Hematopoietic multipotent progenitor cell treated with erythropoietin and hydrocortisone succinate and interleukin-3 and kit ligand, for 15 days (in vitro differentiated cells): ENCODE measurements around the gene ADGRA3.
"Not testable (repeated sequence)": the region's sequence is repeated elsewhere in the genome, so short reads cannot be mapped to it uniquely, and the experiment has no call there.

ENCODE experiments used
- DNase-seq: peaks from one replicate; pipeline ENCODE4 v3.0.0-alpha.2; 2015; ENCODE audit warnings: low spot score

The ADGRA3 gene

GRCh38 chr4:22477813-22478182 is 38.1 kb downstream of the ADGRA3 start:
- no peak for DNase-seq

- DNase-seq: no peak
Observed at GRCh38 chr4:22477136-22477812, 38.6 kb downstream of the ADGRA3 start.

- no peak for DNase-seq
Observed at GRCh38 chr4:22476011-22476410, 39.9 kb downstream of the ADGRA3 start.

GRCh38 chr4:22475311-22475646 is 40.6 kb downstream of the ADGRA3 start:
- DNase-seq: not testable (repeated sequence)

GRCh38 chr4:22474636-22475310 is 41.1 kb downstream of the ADGRA3 start:
- DNase-seq: no peak

- no peak for DNase-seq
Observed at GRCh38 chr4:22473268-22473667, 42.6 kb downstream of the ADGRA3 start.

- no peak for DNase-seq
Observed at GRCh38 chr4:22471999-22472461, 43.8 kb downstream of the ADGRA3 start.

GRCh38 chr4:22471419-22471818 is 44.4 kb downstream of the ADGRA3 start:
- no peak for DNase-seq

- no peak for DNase-seq
Observed at GRCh38 chr4:22466581-22466980, 49.3 kb downstream of the ADGRA3 start.

- DNase-seq: no peak
Observed at GRCh38 chr4:22465996-22466395, 49.9 kb downstream of the ADGRA3 start.

GRCh38 chr4:22465349-22465748 is 50.5 kb downstream of the ADGRA3 start:
- no peak for DNase-seq

- no peak for DNase-seq
Observed at GRCh38 chr4:22463179-22463578, 52.7 kb downstream of the ADGRA3 start.

GRCh38 chr4:22462688-22463087 is 53.2 kb downstream of the ADGRA3 start:
- DNase-seq: no peak

- DNase-seq: no peak
Observed at GRCh38 chr4:22460266-22460665, 55.6 kb downstream of the ADGRA3 start.

- no peak for DNase-seq
Observed at GRCh38 chr4:22458098-22458497, 57.8 kb downstream of the ADGRA3 start.

GRCh38 chr4:22457348-22457747 is 58.5 kb downstream of the ADGRA3 start:
- DNase-seq: no peak

- no peak for DNase-seq
Observed at GRCh38 chr4:22456291-22456690, 59.6 kb downstream of the ADGRA3 start.

GRCh38 chr4:22454955-22455354 is 60.9 kb downstream of the ADGRA3 start:
- DNase-seq: no peak

GRCh38 chr4:22454216-22454838 is 61.5 kb downstream of the ADGRA3 start:
- DNase-seq: no peak

- DNase-seq: no peak
Observed at GRCh38 chr4:22444813-22445212, 71.1 kb downstream of the ADGRA3 start.

- DNase-seq: no peak
Observed at GRCh38 chr4:22442956-22443355, 72.9 kb downstream of the ADGRA3 start.

GRCh38 chr4:22440999-22441398 is 74.9 kb downstream of the ADGRA3 start:
- DNase-seq: no peak

- no peak for DNase-seq
Observed at GRCh38 chr4:22439947-22440346, 75.9 kb downstream of the ADGRA3 start.

- no peak for DNase-seq
Observed at GRCh38 chr4:22435652-22436051, 80.2 kb downstream of the ADGRA3 start.
